PC-3 (cell line): Measurements from ENCODE around the gene SLC25A52.

Experiments used
- EZH2 ChIP-seq: fragments of 300-600 bp; sonication (generic); IDR thresholded peaks from one replicate; pipeline ENCODE4 v1.6.1; 2017; ENCODE audit warnings: antibody characterized with exemption, mild to moderate bottlenecking, low read length; ENCODE audit not compliant: unreplicated experiment
- TF ChIP-seq, protein P1 (sequence below): fragments of 300-600 bp; sonication (generic); conservative IDR thresholded peaks from 2 replicates; pipeline ENCODE4 v1.5.1; 2017; ENCODE audit warnings: antibody characterized with exemption, low read depth, mild to moderate bottlenecking, low read length

DNA sequence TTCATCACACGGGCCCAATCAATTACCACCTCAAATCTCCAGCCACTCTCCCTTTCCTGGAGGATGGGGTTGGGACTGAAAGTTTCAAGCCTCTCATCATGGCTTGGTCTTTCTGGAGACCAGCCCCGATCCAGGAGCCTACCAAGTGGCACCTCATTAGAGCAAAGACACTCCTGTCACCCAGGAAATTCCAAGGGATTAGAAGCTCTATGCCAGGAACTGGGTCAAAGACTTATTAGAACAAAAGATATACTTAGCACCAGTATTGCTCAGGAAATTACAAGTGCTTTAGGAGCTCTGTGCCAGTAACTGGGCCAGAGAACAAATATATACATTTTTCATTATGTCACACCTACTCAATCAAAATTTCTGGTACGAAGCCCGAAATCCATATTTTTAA is 14.3 kb downstream of the SLC25A52 start:
- TF ChIP-seq, protein P1, sequence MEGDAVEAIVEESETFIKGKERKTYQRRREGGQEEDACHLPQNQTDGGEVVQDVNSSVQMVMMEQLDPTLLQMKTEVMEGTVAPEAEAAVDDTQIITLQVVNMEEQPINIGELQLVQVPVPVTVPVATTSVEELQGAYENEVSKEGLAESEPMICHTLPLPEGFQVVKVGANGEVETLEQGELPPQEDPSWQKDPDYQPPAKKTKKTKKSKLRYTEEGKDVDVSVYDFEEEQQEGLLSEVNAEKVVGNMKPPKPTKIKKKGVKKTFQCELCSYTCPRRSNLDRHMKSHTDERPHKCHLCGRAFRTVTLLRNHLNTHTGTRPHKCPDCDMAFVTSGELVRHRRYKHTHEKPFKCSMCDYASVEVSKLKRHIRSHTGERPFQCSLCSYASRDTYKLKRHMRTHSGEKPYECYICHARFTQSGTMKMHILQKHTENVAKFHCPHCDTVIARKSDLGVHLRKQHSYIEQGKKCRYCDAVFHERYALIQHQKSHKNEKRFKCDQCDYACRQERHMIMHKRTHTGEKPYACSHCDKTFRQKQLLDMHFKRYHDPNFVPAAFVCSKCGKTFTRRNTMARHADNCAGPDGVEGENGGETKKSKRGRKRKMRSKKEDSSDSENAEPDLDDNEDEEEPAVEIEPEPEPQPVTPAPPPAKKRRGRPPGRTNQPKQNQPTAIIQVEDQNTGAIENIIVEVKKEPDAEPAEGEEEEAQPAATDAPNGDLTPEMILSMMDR, result no peak
- no peak for TF ChIP-seq EZH2
